H1 (cell line): ENCODE data around the gene PCSK4. TPM values are rescaled to one million over a fixed set of nuclear protein-coding genes. Genes with fewer than 3 reads are reported as not detected.

Source experiments
- CTCF ChIA-PET: fragments of 300-600 bp; sonication (Branson Sonifier 250); formaldehyde crosslinking; loops from one replicate; lab custom pipeline; 2021; ENCODE audit not compliant: partially characterized antibody; lab: Charles Lee
- POLR2A ChIA-PET: fragments of 300-600 bp; sonication (Branson Sonifier 250); formaldehyde crosslinking; loops from one replicate; lab custom pipeline; 2021; ENCODE audit warnings: inconsistent platforms; ENCODE audit not compliant: partially characterized antibody; lab: Charles Lee
- DNase-seq, 2 experiments: peaks; one replicate each; pipeline versions ENCODE4 v3.0.0 to v3.0.0-alpha.2; 2010 to 2022; ENCODE audit warnings: low spot score in 2 of 2, low read depth in 1 of 2, mixed read lengths in 1 of 2
- FAIRE-seq: peaks from 2 replicates; lab custom pipeline; 2011; peaks lifted over from hg19 to GRCh38; lab: Jason Lieb, UNC
- H2AFZ ChIP-seq: 2 replicates; pipeline ENCODE4 v1.8.1; 2012; ENCODE audit warnings: low read length, inconsistent platforms
- H2AK5ac ChIP-seq: 2 replicates; pipeline ENCODE4 v1.6.1; 2013; ENCODE audit warnings: low read depth, low read length
- H2BK120ac ChIP-seq: replicated peaks from 2 replicates; pipeline ENCODE3; 2013; ENCODE audit warnings: low read depth, low read length, inconsistent platforms
- H2BK12ac ChIP-seq: 2 replicates; pipeline ENCODE4 v1.6.1; 2013; ENCODE audit warnings: low read depth, low read length
- H2BK15ac ChIP-seq: 2 replicates; pipeline ENCODE4 v1.6.1; 2013; ENCODE audit warnings: low read length
- H2BK20ac ChIP-seq: 2 replicates; pipeline ENCODE4 v1.6.1; 2013; ENCODE audit warnings: low read length
- H2BK5ac ChIP-seq: 2 replicates; pipeline ENCODE4 v1.6.1; 2013; ENCODE audit warnings: low read depth, low read length
- H3K14ac ChIP-seq: 2 replicates; pipeline ENCODE4 v1.6.1; 2013; ENCODE audit warnings: inconsistent platforms; ENCODE audit not compliant: insufficient read length
- H3K18ac ChIP-seq: 2 replicates; pipeline ENCODE4 v1.6.1; 2013; ENCODE audit warnings: low read length; ENCODE audit errors: extremely low read depth
- H3K23ac ChIP-seq: 2 replicates; pipeline ENCODE4 v1.6.1; 2013; ENCODE audit warnings: inconsistent platforms; ENCODE audit not compliant: insufficient read length
- H3K23me2 ChIP-seq: 2 replicates; pipeline ENCODE4 v1.6.1; 2013; ENCODE audit warnings: low read depth, low read length
- H3K27ac ChIP-seq: 2 replicates; pipeline ENCODE4 v1.6.1; 2011; ENCODE audit warnings: low read depth, low read length, inconsistent platforms
- H3K27me3 ChIP-seq, 4 experiments: replicated peaks in 1 of 4; 1 replicate in 1 of 4; 2 replicates in 3 of 4; pipeline versions ENCODE4 v1.6.1 to v1.8.1; 2011 to 2013; ENCODE audit warnings: low read length in 3 of 4, mild to moderate bottlenecking in 3 of 4, inconsistent platforms in 2 of 4, mixed read lengths in 2 of 4, moderate library complexity in 1 of 4; ENCODE audit not compliant: control insufficient read depth in 3 of 4, insufficient read depth in 3 of 4; ENCODE audit errors: extremely low read depth in 1 of 4
- H3K36me3 ChIP-seq, 4 experiments: 2 replicates each; pipeline versions ENCODE4 v1.6.1 to v1.8.1; 2011 to 2013; ENCODE audit warnings: mild to moderate bottlenecking in 4 of 4, low read length in 3 of 4, moderate library complexity in 2 of 4, control low read depth in 1 of 4, inconsistent platforms in 1 of 4; ENCODE audit not compliant: insufficient read depth in 4 of 4, control insufficient read depth in 2 of 4
- H3K4ac ChIP-seq: replicated peaks from 2 replicates; pipeline ENCODE3; 2013; ENCODE audit warnings: low read length, low read depth, mixed read lengths, inconsistent platforms; ENCODE audit not compliant: insufficient read length
- H3K4me1 ChIP-seq, 4 experiments: replicated peaks in 1 of 4; 1 replicate in 1 of 4; 2 replicates in 3 of 4; pipeline versions ENCODE4 v1.6.1 to v1.8.1; 2011 to 2013; ENCODE audit warnings: low read length in 3 of 4, inconsistent platforms in 2 of 4, mixed read lengths in 1 of 4; ENCODE audit not compliant: insufficient read depth in 4 of 4, control insufficient read depth in 3 of 4
- H3K4me2 ChIP-seq, 2 experiments: 2 replicates each; pipeline versions ENCODE4 v1.6.1 to v1.8.1; 2011 to 2013; ENCODE audit warnings: low read depth in 2 of 2, low read length in 2 of 2, control low read depth in 1 of 2, inconsistent platforms in 1 of 2, mild to moderate bottlenecking in 1 of 2; ENCODE audit not compliant: insufficient read depth in 1 of 2
- H3K4me3 ChIP-seq, 4 experiments: fragments of 200-600, 300-600 bp in 1 of 4; sonication (generic), shearing (Covaris generic), sonication (Bioruptor Twin) in 1 of 4; 2 replicates each; pipeline versions ENCODE4 v1.5.1 to v1.8.1; 2011 to 2016; ENCODE audit warnings: low read length in 4 of 4, low read depth in 3 of 4, control low read depth in 2 of 4, inconsistent platforms in 2 of 4, mild to moderate bottlenecking in 2 of 4, mixed read lengths in 1 of 4, moderate library complexity in 1 of 4; ENCODE audit not compliant: insufficient read depth in 2 of 4; ENCODE audit errors: extremely low read depth in 1 of 4
- H3K56ac ChIP-seq: replicated peaks from 2 replicates; pipeline ENCODE3; 2013; ENCODE audit warnings: low read depth, mild to moderate bottlenecking, mixed read lengths, low read length, inconsistent platforms; ENCODE audit not compliant: insufficient read length
- H3K79me1 ChIP-seq: 2 replicates; pipeline ENCODE4 v1.6.1; 2013; ENCODE audit warnings: low read depth, low read length, control low read depth
- H3K79me2 ChIP-seq, 2 experiments: 2 replicates each; pipeline versions ENCODE4 v1.6.1 to v1.8.1; 2012 to 2013; ENCODE audit warnings: low read length in 2 of 2, mild to moderate bottlenecking in 2 of 2, inconsistent platforms in 1 of 2; ENCODE audit not compliant: insufficient read depth in 2 of 2, control insufficient read depth in 1 of 2
- H3K9ac ChIP-seq, 4 experiments: replicated peaks in 1 of 4; 1 replicate in 1 of 4; 2 replicates in 3 of 4; pipeline versions ENCODE4 v1.6.1 to v1.8.1; 2011 to 2013; ENCODE audit warnings: low read depth in 3 of 4, low read length in 3 of 4, control low read depth in 2 of 4, mild to moderate bottlenecking in 2 of 4, moderate library complexity in 2 of 4, inconsistent platforms in 1 of 4; ENCODE audit errors: extremely low read depth in 1 of 4
- H3K9me3 ChIP-seq, 2 experiments: 2 replicates each; pipeline versions ENCODE4 v1.6.1 to v1.8.1; 2012 to 2013; ENCODE audit warnings: mild to moderate bottlenecking in 2 of 2, moderate library complexity in 2 of 2, control low read depth in 1 of 2, inconsistent platforms in 1 of 2, low read depth in 1 of 2, low read length in 1 of 2, mixed read lengths in 1 of 2; ENCODE audit not compliant: insufficient read depth in 2 of 2
- H4K20me1 ChIP-seq, 2 experiments: replicated peaks in 1 of 2; 2 replicates each; pipeline versions ENCODE3 to v1.8.1; 2011 to 2013; ENCODE audit warnings: inconsistent platforms in 2 of 2, low read length in 2 of 2, mild to moderate bottlenecking in 1 of 2; ENCODE audit not compliant: insufficient read depth in 2 of 2, control insufficient read depth in 1 of 2
- H4K5ac ChIP-seq: 2 replicates; pipeline ENCODE4 v1.6.1; 2013; ENCODE audit warnings: low read length, low read depth, mixed read lengths, inconsistent platforms; ENCODE audit not compliant: insufficient read length
- H4K8ac ChIP-seq: 2 replicates; pipeline ENCODE4 v1.8.0; 2013; ENCODE audit warnings: mild to moderate bottlenecking, moderate library complexity, low read length, inconsistent platforms; ENCODE audit not compliant: insufficient read depth; ENCODE audit errors: extremely low read depth
- H4K91ac ChIP-seq: replicated peaks from 2 replicates; pipeline ENCODE3; 2013; ENCODE audit warnings: low read length, mixed read lengths, inconsistent platforms; ENCODE audit not compliant: insufficient read length
- HDAC2 ChIP-seq, 2 experiments: fragments of 300-600 bp in 1 of 2; sonication (generic) in 1 of 2; IDR thresholded peaks; 2 replicates each; pipeline ENCODE4 v1.6.1; 2011 to 2012; ENCODE audit warnings: low read depth in 2 of 2, low read length in 2 of 2, mild to moderate bottlenecking in 2 of 2, moderate library complexity in 2 of 2, borderline replicate concordance in 1 of 2, inconsistent platforms in 1 of 2
- WGBS, 2 experiments: shearing (Covaris generic) in 1 of 2; methylation state at CpG; one replicate each; pipeline versions ENCODE4 v1.1.6 to v1.1.7; 2013 to 2015; ENCODE audit warnings: low lambda C conversion rate in 2 of 2, mixed read lengths in 2 of 2, inconsistent platforms in 1 of 2, low coverage in 1 of 2, missing lambda C conversion rate in 1 of 2; ENCODE audit not compliant: insufficient replicate concordance in 2 of 2, insufficient coverage in 1 of 2, insufficient read length in 1 of 2; ENCODE audit errors: extremely low coverage in 1 of 2, missing lambda C conversion rate in 1 of 2; 5-methylcytosine and 5-hydroxymethylcytosine counted together
- polyA plus RNA-seq, 7 experiments: library from polyadenylated mRNA; depleted of rRNA in 3 of 7; stranded (reverse) in 5 of 7; unstranded in 2 of 7; fragments of >200 nt in 5 of 7; fragments of 200-250 nt in 2 of 7; gene quantifications; 1 replicate in 5 of 7; 2 replicates in 1 of 7; 4 replicates in 1 of 7; pipeline versions ENCODE4 v1.2.1 to v1.2.3, GENCODE V29; 2011 to 2013; ENCODE audit warnings: missing spikeins in 2 of 7, mixed read lengths in 2 of 7
- total RNA-seq: library from RNA; stranded (reverse); fragmentation: NEBNext Ultra II Directional; extraction: Animal tissue kit (Norgen Biotek cat#: 25700); gene quantifications from 2 replicates; pipeline ENCODE4 v1.2.1, GENCODE V29; 2021
- TF ChIP-seq, protein P1 (sequence below): IDR thresholded peaks from 2 replicates; pipeline ENCODE4 v1.6.1; 2012; ENCODE audit warnings: inconsistent platforms
- TF ChIP-seq, protein P2 (sequence below), 3 experiments: IDR thresholded peaks; 1 replicate in 2 of 3; 2 replicates in 1 of 3; pipeline versions ENCODE4 v1.5.1 to v1.6.1; 2011; ENCODE audit warnings: low read length in 3 of 3, mild to moderate bottlenecking in 3 of 3, inconsistent platforms in 2 of 3, low read depth in 1 of 3, moderate library complexity in 1 of 3; ENCODE audit not compliant: insufficient read depth in 1 of 3; ENCODE audit errors: control extremely low read depth in 1 of 3

The PCSK4 gene
- total and polyA plus RNA-seq, 2 of the 8 experiments (the other 6 are each of a cell fraction or from before 2014, with no cell fraction given): 9.8 to 10.7 TPM

DNA sequence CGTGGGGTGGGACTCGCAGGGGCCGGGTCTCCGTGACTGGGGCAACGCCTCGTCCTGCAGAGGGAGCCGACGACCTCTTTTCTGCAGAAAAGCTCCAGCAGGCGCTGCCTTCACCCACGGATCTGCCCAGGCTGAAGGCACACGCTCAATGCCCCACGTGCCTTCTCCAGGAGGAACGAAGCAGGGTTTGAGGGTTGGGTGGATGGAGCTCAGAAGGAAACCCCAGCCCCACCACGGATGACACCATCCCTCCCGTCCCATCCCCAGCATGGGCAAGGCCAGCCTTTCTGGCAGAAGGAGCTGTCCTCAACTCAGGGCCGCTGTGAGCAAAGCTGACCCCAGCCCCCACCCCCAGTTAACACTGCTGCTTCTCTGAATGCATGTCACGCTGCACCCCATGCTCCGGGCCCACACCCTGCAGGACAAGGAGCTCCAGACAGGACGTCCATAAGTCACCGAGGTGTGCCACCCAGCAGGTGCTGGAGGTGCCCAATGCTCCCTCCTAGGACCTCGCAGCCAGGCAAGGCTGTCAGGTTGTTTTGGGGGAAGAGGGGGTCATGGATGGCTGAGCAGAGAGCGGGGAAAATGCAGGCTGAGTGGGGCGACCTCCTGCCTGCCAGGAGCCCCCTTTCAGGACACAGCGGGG, 18.5 kb downstream of the PCSK4 start:
- 0 out of 2 replicates have a peak overlapping the region, but pooled peaks have one; percentile 24 for H2BK5ac ChIP-seq
- no peak overlapping the region for H2AK5ac ChIP-seq
- no peak overlapping the region for H3K18ac ChIP-seq
- no peak overlapping the region for H4K5ac ChIP-seq
- H3K36me3 ChIP-seq: peaks cover 0 to 32% (median 0%) of the 10 kb centered on the region in 4 experiments; a peak in 2 of 8 replicates
- H3K27me3 ChIP-seq: peaks cover 47 to 67% (median 65%) of the 10 kb centered on the region in 4 experiments
- H3K23ac ChIP-seq: no peak overlapping the region
- TF ChIP-seq, protein P1, sequence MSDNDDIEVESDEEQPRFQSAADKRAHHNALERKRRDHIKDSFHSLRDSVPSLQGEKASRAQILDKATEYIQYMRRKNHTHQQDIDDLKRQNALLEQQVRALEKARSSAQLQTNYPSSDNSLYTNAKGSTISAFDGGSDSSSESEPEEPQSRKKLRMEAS: peak; percentile 27; the same call in 1 of the 2 replicates
- TF ChIP-seq, protein P2, sequence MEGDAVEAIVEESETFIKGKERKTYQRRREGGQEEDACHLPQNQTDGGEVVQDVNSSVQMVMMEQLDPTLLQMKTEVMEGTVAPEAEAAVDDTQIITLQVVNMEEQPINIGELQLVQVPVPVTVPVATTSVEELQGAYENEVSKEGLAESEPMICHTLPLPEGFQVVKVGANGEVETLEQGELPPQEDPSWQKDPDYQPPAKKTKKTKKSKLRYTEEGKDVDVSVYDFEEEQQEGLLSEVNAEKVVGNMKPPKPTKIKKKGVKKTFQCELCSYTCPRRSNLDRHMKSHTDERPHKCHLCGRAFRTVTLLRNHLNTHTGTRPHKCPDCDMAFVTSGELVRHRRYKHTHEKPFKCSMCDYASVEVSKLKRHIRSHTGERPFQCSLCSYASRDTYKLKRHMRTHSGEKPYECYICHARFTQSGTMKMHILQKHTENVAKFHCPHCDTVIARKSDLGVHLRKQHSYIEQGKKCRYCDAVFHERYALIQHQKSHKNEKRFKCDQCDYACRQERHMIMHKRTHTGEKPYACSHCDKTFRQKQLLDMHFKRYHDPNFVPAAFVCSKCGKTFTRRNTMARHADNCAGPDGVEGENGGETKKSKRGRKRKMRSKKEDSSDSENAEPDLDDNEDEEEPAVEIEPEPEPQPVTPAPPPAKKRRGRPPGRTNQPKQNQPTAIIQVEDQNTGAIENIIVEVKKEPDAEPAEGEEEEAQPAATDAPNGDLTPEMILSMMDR (IDR thresholded peaks at IDR 0.05; ENCODE audit: control extremely low read depth in 1 of 3, insufficient read depth in 1 of 3, low read depth in 1 of 3, low read length in 3 of 3): peak in 2 of 3 experiments; percentile 34 to 41; a peak in 2 of 4 replicates
- no peak for TF ChIP-seq HDAC2 (IDR thresholded peaks at IDR 0.05; ENCODE audit: borderline replicate concordance in 1 of 2, low read depth in 2 of 2, low read length in 2 of 2)
- TF ChIP-seq, all 59 proteins: peak for 2
- Histone ChIP-seq H3K4ac (no peak overlapping the region), H2BK15ac (no peak overlapping the region), H4K91ac (no peak overlapping the region), H3K23me2 (peaks cover 10% of the 10 kb centered on the region; the same call in 1 of the 2 replicates), H4K8ac (no peak overlapping the region; the same call in none of the 2 replicates), H3K79me1 (peaks cover 2% of the 10 kb centered on the region; the same call in 1 of the 2 replicates), H2BK20ac (no peak overlapping the region), H2BK12ac (no peak overlapping the region), H3K4me1 (peaks cover 0 to 40% (median 19%) of the 10 kb centered on the region in 4 experiments; a peak in 5 of 7 replicates), H2AFZ (no peak overlapping the region), H3K9ac (no peak overlapping the region), H3K9me3 (no peaks in the 10 kb centered on the region; a peak in 1 of 4 replicates), H3K14ac (no peak overlapping the region), H3K27ac (no peak overlapping the region), H3K56ac (no peak overlapping the region), H3K4me3 (peak overlapping the region in 1 of 4 experiments; percentile 56; a peak in 2 of 8 replicates), H2BK120ac (no peak overlapping the region), H4K20me1 (peaks cover 23 to 55% of the 10 kb centered on the region in 2 experiments), H3K79me2 (no peaks in the 10 kb centered on the region), H3K4me2 (peak overlapping the region; percentile 86 to 91; a peak in 3 of 4 replicates)
- 38% methylated on average over 20 of the region's 24 CpGs; no CpG with 5 or more reads in 1 of the 2 experiments for WGBS, 2 experiments
- ChIA-PET POLR2A (interaction anchor here (0.8 to 2.5 kb wide), 13 partner anchors 14 to 202 kb away, joined by 3 to 11 read pairs (median 4); partner anchors contain the start of genes ADAMTSL5 and CIRBP), CTCF (interaction anchor here (0.7 to 1.9 kb wide), 10 partner anchors 8 to 188 kb away, joined by 3 to 10 read pairs (median 4); no protein-coding TSS in a partner anchor)
- FAIRE-seq (no peak), DNase-seq (no peak)
